NCI-H526 treated with DMSO at 0.1 percent for 48 hours (cell line): ENCODE data around the gene SLC2A1.

Experiments
- DNase-seq: peaks from one replicate; lab custom pipeline; 2025; lab: John Stamatoyannopoulos, UW

SLC2A1 gene

GRCh38 chr1:42942444-42942843 lies 16.2 kb downstream of the SLC2A1 start:
- DNase-seq: no peak

- no peak for DNase-seq
Measured at GRCh38 chr1:42941640-42942330, 16.9 kb downstream of the SLC2A1 start.

GRCh38 chr1:42940851-42941639 lies 17.6 kb downstream of the SLC2A1 start:
- no peak for DNase-seq

- DNase-seq: no peak
Measured at GRCh38 chr1:42938645-42939615, 19.7 kb downstream of the SLC2A1 start.

- no peak for DNase-seq
Measured at GRCh38 chr1:42937836-42938644, 20.6 kb downstream of the SLC2A1 start.

- DNase-seq: no peak
Measured at GRCh38 chr1:42937141-42937696, 21.4 kb downstream of the SLC2A1 start.

GRCh38 chr1:42936309-42937078 lies 22.2 kb downstream of the SLC2A1 start:
- no peak for DNase-seq

GRCh38 chr1:42935971-42936308 lies 22.7 kb downstream of the SLC2A1 start:
- no peak for DNase-seq

GRCh38 chr1:42935313-42935895 lies 23.3 kb downstream of the SLC2A1 start:
- no peak for DNase-seq

- no peak for DNase-seq
Measured at GRCh38 chr1:42934541-42935312, 23.9 kb downstream of the SLC2A1 start.

GRCh38 chr1:42933610-42934491 lies 24.8 kb downstream of the SLC2A1 start:
- no peak for DNase-seq

GRCh38 chr1:42933060-42933586 lies 25.5 kb downstream of the SLC2A1 start:
- DNase-seq: no peak

GRCh38 chr1:42932442-42932941 lies 26.2 kb downstream of the SLC2A1 start:
- no peak for DNase-seq

GRCh38 chr1:42931911-42932422 lies 26.7 kb downstream of the SLC2A1 start:
- DNase-seq: no peak

GRCh38 chr1:42931108-42931539 lies 27.5 kb downstream of the SLC2A1 start:
- peak; percentile 18 for DNase-seq

GRCh38 chr1:42930178-42931107 lies 28.2 kb downstream of the SLC2A1 start:
- no peak for DNase-seq
